ENCODE measurements around the gene ABHD6.

The ABHD6 gene

DNA sequence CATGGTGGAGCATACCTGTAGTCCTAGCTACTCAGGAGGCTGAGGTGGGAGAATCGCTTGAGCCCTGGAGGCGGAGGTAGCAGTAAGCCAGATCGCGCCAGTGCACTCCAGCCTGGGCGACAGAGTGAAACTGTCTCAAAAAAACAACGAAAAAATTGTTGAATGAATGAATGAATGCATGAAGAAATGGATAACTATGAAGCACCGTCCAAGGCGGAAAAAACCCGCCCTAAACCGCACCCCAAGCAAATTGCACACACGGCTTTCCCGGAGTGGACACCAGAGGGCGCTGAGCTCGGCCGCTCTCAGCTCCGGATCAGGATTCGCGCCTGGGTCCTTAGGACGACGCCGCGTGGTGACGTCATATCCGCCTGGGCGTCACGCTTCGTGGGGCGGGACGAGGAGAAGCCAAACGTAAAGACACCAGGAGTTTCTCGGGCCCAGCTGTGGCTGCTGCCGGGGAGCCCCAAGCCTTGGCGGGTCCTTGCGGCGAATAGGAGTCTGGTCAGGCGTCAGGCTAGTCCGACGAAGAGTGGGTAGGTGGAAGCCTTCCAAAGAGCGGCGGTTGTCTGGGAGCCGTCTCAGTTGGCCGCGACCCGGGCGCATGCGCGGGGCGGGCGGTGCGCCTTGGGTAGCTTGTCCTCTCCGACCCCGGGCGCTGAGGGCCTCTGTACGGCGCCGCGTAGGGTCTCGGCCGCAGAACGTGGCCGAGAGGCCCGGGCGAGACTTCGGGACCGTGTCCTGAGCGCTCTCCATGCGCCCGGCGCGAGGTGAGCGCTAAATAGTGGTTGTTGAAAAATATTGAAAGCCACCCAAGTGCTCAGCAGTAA, 68.5 kb downstream of the ABHD6 start, which contains the start of the genes HTD2 and RPP14 (continued):
- TF ChIP-seq SETDB1 (IDR thresholded peaks at IDR 0.05; ENCODE audit: insufficient read length, low read length): no peak
- TF ChIP-seq ZBTB48 (tag by site-specific recombination; IDR thresholded peaks at IDR 0.05): no peak
- TF ChIP-seq ZNF114 (tag by site-specific recombination; IDR thresholded peaks at IDR 0.05): no peak
- TF ChIP-seq, protein P1, sequence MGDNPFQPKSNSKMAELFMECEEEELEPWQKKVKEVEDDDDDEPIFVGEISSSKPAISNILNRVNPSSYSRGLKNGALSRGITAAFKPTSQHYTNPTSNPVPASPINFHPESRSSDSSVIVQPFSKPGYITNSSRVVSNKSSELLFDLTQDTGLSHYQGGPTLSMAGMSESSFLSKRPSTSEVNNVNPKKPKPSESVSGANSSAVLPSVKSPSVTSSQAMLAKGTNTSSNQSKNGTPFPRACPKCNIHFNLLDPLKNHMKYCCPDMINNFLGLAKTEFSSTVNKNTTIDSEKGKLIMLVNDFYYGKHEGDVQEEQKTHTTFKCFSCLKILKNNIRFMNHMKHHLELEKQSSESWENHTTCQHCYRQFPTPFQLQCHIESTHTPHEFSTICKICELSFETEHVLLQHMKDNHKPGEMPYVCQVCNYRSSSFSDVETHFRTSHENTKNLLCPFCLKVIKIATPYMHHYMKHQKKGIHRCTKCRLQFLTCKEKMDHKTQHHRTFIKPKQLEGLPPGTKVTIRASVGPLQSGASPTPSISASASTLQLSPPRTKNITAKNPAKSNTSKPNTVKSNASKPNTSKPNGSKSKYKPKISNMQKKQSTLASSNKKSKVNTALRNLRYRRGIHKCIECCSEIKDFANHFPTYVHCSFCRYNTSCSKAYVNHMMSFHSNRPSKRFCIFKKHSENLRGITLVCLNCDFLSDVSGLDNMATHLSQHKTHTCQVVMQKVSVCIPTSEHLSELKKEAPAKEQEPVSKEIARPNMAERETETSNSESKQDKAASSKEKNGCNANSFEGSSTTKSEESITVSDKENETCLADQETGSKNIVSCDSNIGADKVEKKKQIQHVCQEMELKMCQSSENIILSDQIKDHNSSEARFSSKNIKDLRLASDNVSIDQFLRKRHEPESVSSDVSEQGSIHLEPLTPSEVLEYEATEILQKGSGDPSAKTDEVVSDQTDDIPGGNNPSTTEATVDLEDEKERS (tag by site-specific recombination; IDR thresholded peaks at IDR 0.05): no peak
- no peak for TF ChIP-seq ZNF16 (tag by site-specific recombination; IDR thresholded peaks at IDR 0.05; ENCODE audit: low read depth)
- TF ChIP-seq ZNF324 (tag by site-specific recombination; IDR thresholded peaks at IDR 0.05): peak; percentile 67; the same call in 1 of the 2 replicates
- no peak for TF ChIP-seq ZNF585B (tag by site-specific recombination; IDR thresholded peaks at IDR 0.05)
- TF ChIP-seq BCL11A (tag by site-specific recombination; IDR thresholded peaks at IDR 0.05; ENCODE audit: low read depth): no peak
- TF ChIP-seq, protein P2, sequence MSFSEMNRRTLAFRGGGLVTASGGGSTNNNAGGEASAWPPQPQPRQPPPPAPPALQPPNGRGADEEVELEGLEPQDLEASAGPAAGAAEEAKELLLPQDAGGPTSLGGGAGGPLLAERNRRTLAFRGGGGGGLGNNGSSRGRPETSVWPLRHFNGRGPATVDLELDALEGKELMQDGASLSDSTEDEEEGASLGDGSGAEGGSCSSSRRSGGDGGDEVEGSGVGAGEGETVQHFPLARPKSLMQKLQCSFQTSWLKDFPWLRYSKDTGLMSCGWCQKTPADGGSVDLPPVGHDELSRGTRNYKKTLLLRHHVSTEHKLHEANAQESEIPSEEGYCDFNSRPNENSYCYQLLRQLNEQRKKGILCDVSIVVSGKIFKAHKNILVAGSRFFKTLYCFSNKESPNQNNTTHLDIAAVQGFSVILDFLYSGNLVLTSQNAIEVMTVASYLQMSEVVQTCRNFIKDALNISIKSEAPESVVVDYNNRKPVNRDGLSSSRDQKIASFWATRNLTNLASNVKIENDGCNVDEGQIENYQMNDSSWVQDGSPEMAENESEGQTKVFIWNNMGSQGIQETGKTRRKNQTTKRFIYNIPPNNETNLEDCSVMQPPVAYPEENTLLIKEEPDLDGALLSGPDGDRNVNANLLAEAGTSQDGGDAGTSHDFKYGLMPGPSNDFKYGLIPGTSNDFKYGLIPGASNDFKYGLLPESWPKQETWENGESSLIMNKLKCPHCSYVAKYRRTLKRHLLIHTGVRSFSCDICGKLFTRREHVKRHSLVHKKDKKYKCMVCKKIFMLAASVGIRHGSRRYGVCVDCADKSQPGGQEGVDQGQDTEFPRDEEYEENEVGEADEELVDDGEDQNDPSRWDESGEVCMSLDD (tag by site-specific recombination; IDR thresholded peaks at IDR 0.05): no peak
- no peak for TF ChIP-seq ZNF423 (tag by site-specific recombination; IDR thresholded peaks at IDR 0.05)
- TF ChIP-seq, protein P3, sequence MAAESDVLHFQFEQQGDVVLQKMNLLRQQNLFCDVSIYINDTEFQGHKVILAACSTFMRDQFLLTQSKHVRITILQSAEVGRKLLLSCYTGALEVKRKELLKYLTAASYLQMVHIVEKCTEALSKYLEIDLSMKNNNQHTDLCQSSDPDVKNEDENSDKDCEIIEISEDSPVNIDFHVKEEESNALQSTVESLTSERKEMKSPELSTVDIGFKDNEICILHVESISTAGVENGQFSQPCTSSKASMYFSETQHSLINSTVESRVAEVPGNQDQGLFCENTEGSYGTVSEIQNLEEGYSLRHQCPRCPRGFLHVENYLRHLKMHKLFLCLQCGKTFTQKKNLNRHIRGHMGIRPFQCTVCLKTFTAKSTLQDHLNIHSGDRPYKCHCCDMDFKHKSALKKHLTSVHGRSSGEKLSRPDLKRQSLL (tag by site-specific recombination; IDR thresholded peaks at IDR 0.05): no peak
- TF ChIP-seq EGR2 (tag by site-specific recombination; IDR thresholded peaks at IDR 0.05; ENCODE audit: low read depth): no peak
- TF ChIP-seq, protein P4, sequence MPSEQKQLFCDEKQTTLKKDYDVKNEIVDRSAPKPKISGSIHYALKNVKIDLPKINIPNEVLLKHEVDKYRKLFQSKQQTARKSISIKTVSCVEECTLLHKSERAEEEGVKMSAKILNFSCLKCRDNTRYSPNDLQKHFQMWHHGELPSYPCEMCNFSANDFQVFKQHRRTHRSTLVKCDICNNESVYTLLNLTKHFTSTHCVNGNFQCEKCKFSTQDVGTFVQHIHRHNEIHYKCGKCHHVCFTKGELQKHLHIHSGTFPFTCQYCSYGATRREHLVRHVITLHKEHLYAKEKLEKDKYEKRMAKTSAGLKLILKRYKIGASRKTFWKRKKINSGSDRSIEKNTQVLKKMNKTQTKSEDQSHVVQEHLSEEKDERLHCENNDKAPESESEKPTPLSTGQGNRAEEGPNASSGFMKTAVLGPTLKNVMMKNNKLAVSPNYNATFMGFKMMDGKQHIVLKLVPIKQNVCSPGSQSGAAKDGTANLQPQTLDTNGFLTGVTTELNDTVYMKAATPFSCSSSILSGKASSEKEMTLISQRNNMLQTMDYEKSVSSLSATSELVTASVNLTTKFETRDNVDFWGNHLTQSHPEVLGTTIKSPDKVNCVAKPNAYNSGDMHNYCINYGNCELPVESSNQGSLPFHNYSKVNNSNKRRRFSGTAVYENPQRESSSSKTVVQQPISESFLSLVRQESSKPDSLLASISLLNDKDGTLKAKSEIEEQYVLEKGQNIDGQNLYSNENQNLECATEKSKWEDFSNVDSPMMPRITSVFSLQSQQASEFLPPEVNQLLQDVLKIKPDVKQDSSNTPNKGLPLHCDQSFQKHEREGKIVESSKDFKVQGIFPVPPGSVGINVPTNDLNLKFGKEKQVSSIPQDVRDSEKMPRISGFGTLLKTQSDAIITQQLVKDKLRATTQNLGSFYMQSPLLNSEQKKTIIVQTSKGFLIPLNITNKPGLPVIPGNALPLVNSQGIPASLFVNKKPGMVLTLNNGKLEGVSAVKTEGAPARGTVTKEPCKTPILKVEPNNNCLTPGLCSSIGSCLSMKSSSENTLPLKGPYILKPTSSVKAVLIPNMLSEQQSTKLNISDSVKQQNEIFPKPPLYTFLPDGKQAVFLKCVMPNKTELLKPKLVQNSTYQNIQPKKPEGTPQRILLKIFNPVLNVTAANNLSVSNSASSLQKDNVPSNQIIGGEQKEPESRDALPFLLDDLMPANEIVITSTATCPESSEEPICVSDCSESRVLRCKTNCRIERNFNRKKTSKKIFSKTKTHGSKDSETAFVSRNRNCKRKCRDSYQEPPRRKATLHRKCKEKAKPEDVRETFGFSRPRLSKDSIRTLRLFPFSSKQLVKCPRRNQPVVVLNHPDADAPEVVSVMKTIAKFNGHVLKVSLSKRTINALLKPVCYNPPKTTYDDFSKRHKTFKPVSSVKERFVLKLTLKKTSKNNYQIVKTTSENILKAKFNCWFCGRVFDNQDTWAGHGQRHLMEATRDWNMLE (tag by site-specific recombination; conservative IDR thresholded peaks at IDR 0.05; ENCODE audit: low read depth): peak; percentile 92
- TF ChIP-seq ZNF768 (tag by site-specific recombination; IDR thresholded peaks at IDR 0.05): no peak
- TF ChIP-seq, protein P5, sequence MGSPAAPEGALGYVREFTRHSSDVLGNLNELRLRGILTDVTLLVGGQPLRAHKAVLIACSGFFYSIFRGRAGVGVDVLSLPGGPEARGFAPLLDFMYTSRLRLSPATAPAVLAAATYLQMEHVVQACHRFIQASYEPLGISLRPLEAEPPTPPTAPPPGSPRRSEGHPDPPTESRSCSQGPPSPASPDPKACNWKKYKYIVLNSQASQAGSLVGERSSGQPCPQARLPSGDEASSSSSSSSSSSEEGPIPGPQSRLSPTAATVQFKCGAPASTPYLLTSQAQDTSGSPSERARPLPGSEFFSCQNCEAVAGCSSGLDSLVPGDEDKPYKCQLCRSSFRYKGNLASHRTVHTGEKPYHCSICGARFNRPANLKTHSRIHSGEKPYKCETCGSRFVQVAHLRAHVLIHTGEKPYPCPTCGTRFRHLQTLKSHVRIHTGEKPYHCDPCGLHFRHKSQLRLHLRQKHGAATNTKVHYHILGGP (tag by site-specific recombination; IDR thresholded peaks at IDR 0.05): no peak
- no peak for TF ChIP-seq ZFP41 (tag by site-specific recombination; IDR thresholded peaks at IDR 0.05; ENCODE audit: borderline replicate concordance)
- no peak for TF ChIP-seq ZNF274 (IDR thresholded peaks at IDR 0.05; ENCODE audit: low read length)
- no peak for TF ChIP-seq ZNF274 (tag by site-specific recombination; IDR thresholded peaks at IDR 0.05; ENCODE audit: borderline replicate concordance)
- no peak for TF ChIP-seq ZFP3 (tag by site-specific recombination; IDR thresholded peaks at IDR 0.05; ENCODE audit: low read depth)
- TF ChIP-seq ZNF548 (tag by site-specific recombination; IDR thresholded peaks at IDR 0.05): no peak
- TF ChIP-seq, protein P6, sequence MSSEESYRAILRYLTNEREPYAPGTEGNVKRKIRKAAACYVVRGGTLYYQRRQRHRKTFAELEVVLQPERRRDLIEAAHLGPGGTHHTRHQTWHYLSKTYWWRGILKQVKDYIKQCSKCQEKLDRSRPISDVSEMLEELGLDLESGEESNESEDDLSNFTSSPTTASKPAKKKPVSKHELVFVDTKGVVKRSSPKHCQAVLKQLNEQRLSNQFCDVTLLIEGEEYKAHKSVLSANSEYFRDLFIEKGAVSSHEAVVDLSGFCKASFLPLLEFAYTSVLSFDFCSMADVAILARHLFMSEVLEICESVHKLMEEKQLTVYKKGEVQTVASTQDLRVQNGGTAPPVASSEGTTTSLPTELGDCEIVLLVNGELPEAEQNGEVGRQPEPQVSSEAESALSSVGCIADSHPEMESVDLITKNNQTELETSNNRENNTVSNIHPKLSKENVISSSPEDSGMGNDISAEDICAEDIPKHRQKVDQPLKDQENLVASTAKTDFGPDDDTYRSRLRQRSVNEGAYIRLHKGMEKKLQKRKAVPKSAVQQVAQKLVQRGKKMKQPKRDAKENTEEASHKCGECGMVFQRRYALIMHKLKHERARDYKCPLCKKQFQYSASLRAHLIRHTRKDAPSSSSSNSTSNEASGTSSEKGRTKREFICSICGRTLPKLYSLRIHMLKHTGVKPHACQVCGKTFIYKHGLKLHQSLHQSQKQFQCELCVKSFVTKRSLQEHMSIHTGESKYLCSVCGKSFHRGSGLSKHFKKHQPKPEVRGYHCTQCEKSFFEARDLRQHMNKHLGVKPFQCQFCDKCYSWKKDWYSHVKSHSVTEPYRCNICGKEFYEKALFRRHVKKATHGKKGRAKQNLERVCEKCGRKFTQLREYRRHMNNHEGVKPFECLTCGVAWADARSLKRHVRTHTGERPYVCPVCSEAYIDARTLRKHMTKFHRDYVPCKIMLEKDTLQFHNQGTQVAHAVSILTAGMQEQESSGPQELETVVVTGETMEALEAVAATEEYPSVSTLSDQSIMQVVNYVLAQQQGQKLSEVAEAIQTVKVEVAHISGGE (tag by site-specific recombination; conservative IDR thresholded peaks at IDR 0.05; ENCODE audit: low read depth): peak; percentile 77
- no peak for TF ChIP-seq TRIM28 (IDR thresholded peaks at IDR 0.05; ENCODE audit: borderline replicate concordance, low read length)

Data from HEK293 (cell line).